Effector memory CD4-positive, alpha-beta T cell (primary cell): ENCODE measurements around the gene ORAI3.

Experiments
- DNase-seq, 3 donors: peaks; one replicate each; pipeline ENCODE4 v3.0.0-alpha.2; 2020
- H3K27ac ChIP-seq: 2 replicates; pipeline ENCODE4 v1.7.0; 2013; ENCODE audit warnings: mild to moderate bottlenecking, low read length, moderate library complexity; ENCODE audit not compliant: insufficient read depth, poor library complexity, severe bottlenecking
- H3K27me3 ChIP-seq: replicated peaks from 2 replicates; pipeline ENCODE4 v1.7.0; 2013; ENCODE audit warnings: mild to moderate bottlenecking, low read length; ENCODE audit not compliant: insufficient read depth, control insufficient read depth, poor library complexity, severe bottlenecking
- H3K36me3 ChIP-seq: 2 replicates; pipeline ENCODE4 v1.7.0; 2013; ENCODE audit warnings: mild to moderate bottlenecking, low read length, moderate library complexity; ENCODE audit not compliant: control insufficient read depth, insufficient read depth
- H3K4me1 ChIP-seq: 2 replicates; pipeline ENCODE4 v1.7.0; 2013; ENCODE audit warnings: low read length, mild to moderate bottlenecking; ENCODE audit not compliant: control insufficient read depth, insufficient read depth, poor library complexity, severe bottlenecking
- H3K4me3 ChIP-seq: 2 replicates; pipeline ENCODE4 v1.7.0; 2013; ENCODE audit warnings: low read length, low read depth, mild to moderate bottlenecking; ENCODE audit not compliant: insufficient read depth, poor library complexity, severe bottlenecking
- H3K9me3 ChIP-seq: 2 replicates; pipeline ENCODE4 v1.7.0; 2013; ENCODE audit warnings: mild to moderate bottlenecking, low read length, moderate library complexity; ENCODE audit not compliant: control insufficient read depth
- total RNA-seq, 3 donors: gene quantifications; one replicate each; lab custom pipeline; 2026; lab: John Stamatoyannopoulos, UW

Gene ORAI3
- total RNA-seq, result 2.2 to 4.8 (median 4.0) reads per million in 3 donors

DNA sequence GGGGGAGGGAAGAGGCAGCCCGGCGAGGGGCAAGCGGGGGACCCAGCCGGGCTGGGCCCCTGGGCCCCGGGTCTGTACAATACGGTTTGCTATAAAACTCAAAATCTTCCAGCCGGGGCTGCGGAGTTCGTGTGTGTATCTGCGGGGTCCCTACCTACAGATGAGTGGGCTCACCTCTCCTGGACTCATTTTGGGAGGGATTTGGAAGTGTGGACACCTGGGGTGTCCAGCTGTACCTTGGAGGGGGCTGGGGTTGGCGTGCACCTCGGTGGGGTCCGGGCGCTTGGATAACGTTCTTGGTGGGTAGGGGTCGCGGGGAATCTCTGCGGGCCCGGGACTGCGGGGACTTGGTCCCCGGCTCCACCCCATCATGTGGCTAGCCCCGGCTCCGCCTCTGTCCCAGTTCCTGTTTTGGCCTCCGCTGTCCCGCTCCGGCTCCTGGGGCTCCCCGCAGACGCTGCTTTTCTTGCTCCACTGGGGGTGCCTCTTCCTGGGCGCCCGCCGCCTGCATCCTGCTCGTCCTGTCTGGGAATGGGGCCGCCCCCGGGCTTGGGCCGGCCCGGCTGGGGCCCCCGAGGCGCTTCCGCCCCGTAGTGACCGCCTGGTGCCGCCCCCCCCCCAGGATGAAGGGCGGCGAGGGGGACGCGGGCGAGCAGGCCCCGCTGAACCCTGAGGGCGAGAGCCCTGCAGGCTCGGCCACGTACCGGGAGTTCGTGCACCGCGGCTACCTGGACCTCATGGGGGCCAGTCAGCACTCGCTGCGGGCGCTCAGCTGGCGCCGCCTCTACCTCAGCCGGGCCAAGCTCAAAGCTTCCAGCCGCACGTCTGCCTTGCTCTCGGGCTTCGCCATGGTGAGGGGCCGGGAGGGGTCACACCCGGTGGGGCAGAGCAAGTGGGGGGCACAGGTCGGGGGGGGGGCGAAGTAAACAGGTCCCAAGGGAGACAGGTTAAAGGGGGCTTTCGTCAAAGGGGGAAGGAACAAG lies at the start of gene ORAI3:
ORAI3 (plus strand) TSS at position 402 of the 983 bp plus-strand sequence; CDS start at position 624, 222 bp downstream.
- peak in 1 of 3 donors; percentile 24 for DNase-seq
- H3K36me3 ChIP-seq, result no peaks in the 10 kb centered on the region
- peak within 1 kb of the TSS; percentile 87 for H3K4me3 ChIP-seq
- H3K9me3 ChIP-seq, result no peaks in the 10 kb centered on the region
- H3K4me1 ChIP-seq, result peaks cover 24% of the 10 kb centered on the region
- peak within 1 kb of the TSS; percentile 69 for H3K27ac ChIP-seq
- no peaks in the 10 kb centered on the region for H3K27me3 ChIP-seq

DNA sequence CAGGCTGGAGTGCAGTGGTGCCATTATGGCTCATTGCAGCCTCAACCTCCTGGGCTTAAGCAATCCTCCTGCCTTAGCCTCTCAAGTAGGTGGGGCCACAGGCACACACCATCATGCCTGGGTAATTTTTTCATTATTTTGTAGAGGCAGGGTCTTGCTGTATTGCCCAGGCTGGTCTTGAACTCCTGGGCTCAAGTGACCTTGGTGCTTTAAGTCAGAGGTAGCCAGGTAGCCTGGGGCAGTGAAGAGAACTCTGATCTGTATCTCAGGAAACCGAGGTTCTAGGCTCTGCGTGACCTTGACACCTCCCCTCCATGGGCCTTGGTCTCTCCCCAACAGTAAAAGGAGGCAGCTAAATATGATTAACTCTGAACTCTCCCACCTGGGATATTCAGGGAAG lies 49.1 kb upstream of the ORAI3 start:
- H3K36me3 ChIP-seq, result no peaks in the 10 kb centered on the region
- no peaks in the 10 kb centered on the region for H3K27me3 ChIP-seq
- no peaks in the 10 kb centered on the region for H3K9me3 ChIP-seq
- H3K4me1 ChIP-seq, result peaks cover 25% of the 10 kb centered on the region
- no peak overlapping the region for H3K4me3 ChIP-seq
- H3K27ac ChIP-seq, result no peak overlapping the region
- DNase-seq, result no peak

DNA sequence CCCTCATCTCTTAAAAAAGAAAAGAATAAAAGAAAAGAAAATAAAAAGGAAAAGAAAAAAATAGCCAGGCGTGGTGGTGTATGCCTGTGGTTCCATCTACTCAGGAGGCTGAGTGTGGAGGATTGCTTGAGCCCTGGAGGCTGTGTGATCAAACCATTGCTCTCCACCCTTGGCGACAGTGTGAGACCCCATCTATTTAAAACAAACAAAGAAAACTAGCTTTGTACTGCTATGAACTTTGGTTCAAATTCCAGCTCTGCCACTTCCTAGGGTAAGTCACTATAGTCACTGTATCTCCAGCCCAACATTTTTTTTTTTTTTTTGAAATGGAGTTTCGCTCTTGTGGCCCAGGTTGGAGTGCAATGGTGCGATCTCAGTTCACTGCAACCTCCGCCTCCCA lies 48.3 kb upstream of the ORAI3 start:
- no peak for DNase-seq
- Histone ChIP-seq H3K27me3 (no peaks in the 10 kb centered on the region), H3K4me1 (peaks cover 25% of the 10 kb centered on the region), H3K4me3 (no peak overlapping the region), H3K36me3 (no peaks in the 10 kb centered on the region), H3K27ac (no peak overlapping the region), H3K9me3 (no peaks in the 10 kb centered on the region)

DNA sequence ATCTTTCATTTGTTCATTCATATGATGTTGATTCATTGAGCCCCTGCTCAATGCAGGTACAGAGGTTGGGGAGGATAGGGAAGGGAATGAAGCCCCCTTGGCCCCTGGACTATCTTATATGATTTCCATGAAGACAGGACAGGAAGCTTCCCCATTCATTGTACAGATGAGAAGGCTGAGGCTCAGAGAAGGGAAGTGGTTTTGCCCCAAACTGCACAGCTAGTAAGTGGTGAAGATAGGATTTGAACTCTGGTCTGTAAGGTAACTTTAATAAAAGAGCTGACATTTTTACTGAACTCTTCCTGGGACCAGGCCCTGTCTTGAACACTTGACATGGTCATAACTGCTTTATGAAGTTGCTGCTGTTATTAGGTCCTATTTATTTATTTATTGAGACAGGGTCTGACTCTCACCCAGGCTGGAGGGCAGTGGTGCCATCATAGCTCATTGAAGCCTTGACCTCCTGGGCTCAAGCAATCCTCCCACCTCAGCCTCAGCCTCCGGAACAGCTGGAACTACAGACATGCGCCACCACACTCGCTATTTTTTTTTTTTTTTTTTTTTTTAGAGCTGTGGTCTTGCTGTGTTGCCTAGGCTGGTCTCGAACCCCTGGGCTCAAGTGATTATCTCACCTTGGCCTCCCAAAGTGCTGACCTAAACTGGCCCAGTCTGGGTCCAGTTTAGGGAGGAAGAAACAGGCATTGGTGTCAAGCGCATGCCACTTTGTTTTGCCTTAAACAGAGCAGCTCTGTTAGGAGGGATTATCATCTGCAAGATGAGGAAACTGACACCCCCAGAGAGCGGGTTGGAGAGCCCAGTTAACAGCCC lies 47.5 kb upstream of the ORAI3 start:
- DNase-seq, result no peak
- Histone ChIP-seq H3K36me3 (no peaks in the 10 kb centered on the region), H3K27ac (no peak overlapping the region), H3K9me3 (no peaks in the 10 kb centered on the region), H3K4me3 (peak overlapping the region; percentile 34), H3K4me1 (peaks cover 25% of the 10 kb centered on the region), H3K27me3 (no peaks in the 10 kb centered on the region)

DNA sequence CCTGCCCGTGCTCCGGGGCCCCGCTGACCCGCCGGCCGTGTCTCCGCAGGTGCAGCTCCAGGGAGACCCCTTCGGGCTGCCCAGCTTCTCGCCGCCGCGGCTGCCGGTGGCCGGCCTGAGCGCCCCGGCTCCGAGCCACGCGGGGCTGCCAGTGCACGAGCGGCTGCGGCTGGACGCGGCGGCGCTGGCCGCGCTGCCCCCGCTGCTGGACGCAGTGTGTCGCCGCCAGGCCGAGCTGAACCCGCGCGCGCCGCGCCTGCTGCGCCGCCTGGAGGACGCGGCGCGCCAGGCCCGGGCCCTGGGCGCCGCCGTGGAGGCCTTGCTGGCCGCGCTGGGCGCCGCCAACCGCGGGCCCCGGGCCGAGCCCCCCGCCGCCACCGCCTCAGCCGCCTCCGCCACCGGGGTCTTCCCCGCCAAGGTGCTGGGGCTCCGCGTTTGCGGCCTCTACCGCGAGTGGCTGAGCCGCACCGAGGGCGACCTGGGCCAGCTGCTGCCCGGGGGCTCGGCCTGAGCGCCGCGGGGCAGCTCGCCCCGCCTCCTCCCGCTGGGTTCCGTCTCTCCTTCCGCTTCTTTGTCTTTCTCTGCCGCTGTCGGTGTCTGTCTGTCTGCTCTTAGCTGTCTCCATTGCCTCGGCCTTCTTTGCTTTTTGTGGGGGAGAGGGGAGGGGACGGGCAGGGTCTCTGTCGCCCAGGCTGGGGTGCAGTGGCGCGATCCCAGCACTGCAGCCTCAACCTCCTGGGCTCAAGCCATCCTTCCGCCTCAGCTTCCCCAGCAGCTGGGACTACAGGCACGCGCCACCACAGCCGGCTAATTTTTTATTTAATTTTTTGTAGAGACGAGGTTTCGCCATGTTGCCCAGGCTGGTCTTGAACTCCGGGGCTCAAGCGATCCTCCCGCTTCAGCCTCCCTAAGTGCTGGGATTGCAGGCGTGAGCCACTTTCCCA lies 46.6 kb upstream of the ORAI3 start:
- Histone ChIP-seq H3K9me3 (no peaks in the 10 kb centered on the region), H3K27me3 (no peaks in the 10 kb centered on the region), H3K4me3 (peak overlapping the region; percentile 59), H3K27ac (peak overlapping the region; percentile 69), H3K36me3 (no peaks in the 10 kb centered on the region), H3K4me1 (peaks cover 22% of the 10 kb centered on the region)
- peak; percentile 19 to 38 (median 25) for DNase-seq

DNA sequence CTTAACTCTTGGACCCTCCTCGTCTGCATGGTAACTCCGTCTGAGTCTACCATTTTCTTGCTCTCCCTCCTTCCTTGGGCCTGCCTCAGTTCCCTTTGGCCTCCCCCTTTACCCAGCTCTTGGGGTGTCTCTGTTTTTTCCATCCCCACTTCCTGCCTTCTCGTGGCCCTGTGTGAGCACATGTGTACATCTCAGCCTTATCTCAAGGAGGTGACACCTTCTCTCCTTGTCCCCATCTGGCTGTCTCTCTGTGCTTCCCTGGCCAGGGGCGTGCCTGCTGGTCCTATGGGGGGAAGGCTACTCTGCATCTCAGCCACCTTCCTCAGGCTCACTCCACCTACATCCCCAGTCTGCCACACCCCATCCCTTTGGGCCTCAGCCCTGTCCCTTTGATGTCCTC lies 45.9 kb upstream of the ORAI3 start:
- Histone ChIP-seq H3K4me1 (peaks cover 26% of the 10 kb centered on the region), H3K27me3 (no peaks in the 10 kb centered on the region), H3K4me3 (peak overlapping the region; percentile 59), H3K36me3 (no peaks in the 10 kb centered on the region), H3K27ac (peak overlapping the region; percentile 69), H3K9me3 (no peaks in the 10 kb centered on the region)
- no peak for DNase-seq

DNA sequence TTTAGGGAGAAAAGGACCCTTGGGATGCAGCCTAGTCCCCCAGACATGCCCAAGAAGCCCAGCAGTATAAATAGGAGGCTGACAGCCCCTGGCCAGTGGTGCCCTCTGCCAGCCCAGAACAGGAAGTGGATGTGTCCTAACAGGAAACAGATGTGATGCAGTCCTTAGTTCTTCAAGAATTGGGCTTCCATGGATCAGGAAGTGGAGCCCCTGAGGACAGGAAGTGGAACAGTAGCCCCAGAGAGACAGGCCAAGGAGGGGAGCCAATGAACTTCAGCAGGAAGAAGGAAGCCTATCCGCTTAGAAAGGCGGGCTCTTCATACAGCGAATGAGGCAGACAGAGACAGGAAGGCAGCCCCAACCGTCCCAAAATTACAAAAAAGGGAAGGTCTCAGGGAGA lies 45.3 kb upstream of the ORAI3 start:
- DNase-seq, result no peak
- no peaks in the 10 kb centered on the region for H3K27me3 ChIP-seq
- no peaks in the 10 kb centered on the region for H3K36me3 ChIP-seq
- H3K4me1 ChIP-seq, result peaks cover 27% of the 10 kb centered on the region
- no peaks in the 10 kb centered on the region for H3K9me3 ChIP-seq
- peak overlapping the region; percentile 3 for H3K27ac ChIP-seq
- H3K4me3 ChIP-seq, result no peak overlapping the region

DNA sequence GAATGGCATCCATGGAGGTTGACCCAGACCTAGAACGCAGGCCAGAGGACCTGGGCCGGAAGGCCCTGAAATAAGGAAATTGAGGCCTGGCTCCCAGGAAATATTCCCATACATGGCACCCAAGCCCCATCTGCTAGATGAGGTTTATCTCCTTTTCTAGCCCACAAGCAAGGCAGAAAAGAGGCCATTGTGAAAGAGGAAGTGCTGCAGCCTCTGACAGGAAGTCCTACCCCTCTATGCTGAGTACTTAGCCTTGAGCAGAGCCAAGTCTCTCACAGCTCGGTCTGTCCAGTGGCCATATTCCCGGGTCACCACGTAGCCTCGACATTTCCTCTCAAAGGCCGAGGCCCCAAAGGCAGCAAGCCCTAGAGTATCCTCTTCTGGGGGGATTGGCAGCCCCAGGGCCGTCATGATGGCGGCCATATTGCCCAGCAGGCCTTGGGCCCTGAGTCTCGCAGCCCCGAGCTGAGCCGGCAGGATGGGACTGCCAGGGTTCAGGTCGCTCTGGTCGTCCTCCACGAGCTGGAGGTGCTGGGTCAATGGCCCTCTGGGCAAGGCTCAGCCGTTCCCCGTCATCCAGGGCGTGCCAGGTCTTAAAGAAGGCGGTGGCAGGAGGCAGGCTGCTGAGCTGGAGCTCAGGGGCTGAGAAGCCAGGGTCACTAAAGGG lies 44.6 kb upstream of the ORAI3 start:
- H3K27ac ChIP-seq, result no peak overlapping the region
- DNase-seq, result no peak

DNA sequence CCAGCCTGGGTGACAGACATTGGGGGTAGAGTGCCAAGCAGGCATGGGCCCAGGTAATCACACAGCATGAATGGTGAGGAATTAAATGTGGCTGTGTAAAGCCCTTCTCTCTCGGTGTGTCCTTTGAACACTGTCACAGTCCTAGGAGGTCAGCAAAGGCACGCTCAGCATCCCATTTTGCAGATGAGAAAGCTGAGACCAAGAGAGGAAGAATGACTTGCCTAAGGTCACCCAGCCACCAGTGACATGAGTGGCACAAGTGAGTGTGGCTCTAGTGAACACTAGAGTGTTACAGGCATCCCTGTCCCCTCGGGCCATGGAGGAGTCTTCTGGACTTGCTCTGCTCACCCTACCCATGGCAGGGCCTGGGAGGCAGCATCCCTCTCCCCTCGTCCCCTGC lies 41.8 kb upstream of the ORAI3 start:
- Histone ChIP-seq H3K36me3 (no peaks in the 10 kb centered on the region), H3K27ac (no peak overlapping the region), H3K4me3 (no peak overlapping the region), H3K9me3 (no peaks in the 10 kb centered on the region), H3K4me1 (peaks cover 24% of the 10 kb centered on the region), H3K27me3 (no peaks in the 10 kb centered on the region)
- no peak for DNase-seq

More for the DNA sequence above, 44.6 kb upstream of the ORAI3 start:
- Histone ChIP-seq H3K4me3 (no peak overlapping the region), H3K9me3 (no peaks in the 10 kb centered on the region), H3K4me1 (peaks cover 27% of the 10 kb centered on the region), H3K36me3 (no peaks in the 10 kb centered on the region), H3K27me3 (no peaks in the 10 kb centered on the region)
